HG03064 (cell line): Measurements from ENCODE around the gene CAPZB.
"Not testable (repeated sequence)": the region's sequence is repeated elsewhere in the genome, so short reads cannot be mapped to it uniquely, and the experiment has no call there.

Experiments
- ATAC-seq: cut with Tn5 transposase; IDR thresholded peaks from one replicate; pipeline ENCODE4 v1.9.1; 2021; ENCODE audit warnings: low read depth; ENCODE audit not compliant: unreplicated experiment

The CAPZB gene

GRCh38 chr1:19499887-19500286, 14.5 kb upstream of the CAPZB start:
- not testable (repeated sequence) for ATAC-seq

DNA sequence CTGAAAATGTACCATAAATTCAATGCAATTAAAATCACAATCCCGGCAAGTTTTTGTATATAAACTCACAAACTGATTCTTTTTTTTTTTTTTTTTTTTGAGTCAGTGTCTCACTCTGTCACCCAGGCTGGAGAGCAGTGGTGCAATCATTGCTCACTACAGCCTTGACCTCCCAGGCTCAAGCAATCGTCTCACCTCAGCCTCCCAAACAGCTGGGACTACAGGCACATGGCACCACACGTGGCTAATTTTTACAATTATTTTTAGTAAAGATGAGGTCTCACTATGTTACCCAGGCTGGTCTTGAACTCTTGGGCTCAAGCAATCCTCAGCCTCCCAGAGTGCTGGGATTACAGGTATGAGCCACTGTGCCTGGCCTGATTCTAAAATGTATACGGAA, 12.1 kb upstream of the CAPZB start:
- not testable (repeated sequence) for ATAC-seq

DNA sequence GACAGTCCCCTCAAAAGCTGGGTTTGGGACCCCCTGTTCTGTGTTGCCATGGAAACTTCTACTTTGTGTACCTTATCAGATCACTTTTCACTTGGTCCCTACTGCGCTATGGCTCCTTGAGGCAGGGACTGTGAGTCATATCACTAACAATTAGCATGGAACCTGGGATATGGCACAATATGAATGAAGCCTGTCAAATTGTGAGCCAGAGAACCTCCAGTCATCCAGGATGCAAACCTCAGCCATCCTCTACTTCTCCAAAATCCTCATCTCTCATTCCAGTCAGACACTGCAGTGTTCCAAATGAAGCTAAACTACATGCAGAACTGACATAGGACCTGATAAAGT, 11.2 kb upstream of the CAPZB start:
- ATAC-seq, result no peak

GRCh38 chr1:19495799-19496526, 10.6 kb upstream of the CAPZB start:
- ATAC-seq, result no peak

GRCh38 chr1:19495000-19495656, 9.8 kb upstream of the CAPZB start:
- no peak for ATAC-seq

- ATAC-seq, result no peak
These were observed 8.2 kb upstream of the CAPZB start for GRCh38 chr1:19493547-19493946.

DNA sequence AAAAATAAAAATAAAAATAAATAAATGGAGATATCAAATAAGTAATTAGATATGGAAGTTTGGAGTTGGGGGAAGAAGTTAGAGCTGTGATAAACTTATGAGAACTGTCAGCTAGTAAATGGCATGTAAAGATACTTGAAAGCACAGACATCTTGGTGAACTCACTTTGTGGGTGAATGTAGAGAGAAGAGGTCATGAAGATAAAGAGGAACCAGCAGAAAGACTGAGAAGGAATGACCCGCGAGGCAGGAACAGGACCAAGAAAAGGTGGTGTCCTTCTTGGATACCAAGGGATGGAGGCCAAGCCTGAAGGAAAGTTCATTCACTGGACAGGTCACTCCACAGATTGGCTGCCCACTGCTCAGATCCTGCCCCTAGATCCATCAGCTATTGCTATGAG, 4.7 kb upstream of the CAPZB start:
- ATAC-seq, result no peak

- ATAC-seq, result no peak
These were observed 2.8 kb upstream of the CAPZB start for GRCh38 chr1:19488136-19488535.

- peak; percentile 17 for ATAC-seq
These were observed 459 bp downstream of the CAPZB start for GRCh38 chr1:19484798-19485361.

DNA sequence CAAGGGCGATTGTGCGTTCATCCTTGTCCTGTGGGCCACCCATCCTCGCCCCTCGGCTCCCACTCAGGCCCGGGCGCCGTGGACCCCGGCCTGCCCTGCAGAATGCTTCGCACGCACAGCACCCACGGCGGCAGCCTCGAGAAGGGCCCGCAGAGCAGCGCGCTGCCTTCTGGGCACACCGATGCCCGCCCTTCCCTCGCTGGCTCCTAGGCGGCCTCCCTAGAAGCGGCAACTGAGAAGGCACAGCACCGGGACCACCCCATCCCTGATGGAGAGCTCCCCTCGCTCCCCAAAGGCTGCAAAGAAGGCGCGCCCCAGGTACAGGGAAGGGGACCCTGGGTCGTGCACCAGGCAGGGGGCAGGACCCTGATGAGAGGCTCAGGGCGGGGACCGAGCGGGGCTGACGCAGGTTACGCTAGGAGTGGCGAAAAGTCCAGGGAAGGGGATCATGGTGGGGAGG, 971 bp downstream of the CAPZB start:
- ATAC-seq, result no peak

GRCh38 chr1:19483691-19484090, 1.6 kb downstream of the CAPZB start:
- ATAC-seq, result no peak

DNA sequence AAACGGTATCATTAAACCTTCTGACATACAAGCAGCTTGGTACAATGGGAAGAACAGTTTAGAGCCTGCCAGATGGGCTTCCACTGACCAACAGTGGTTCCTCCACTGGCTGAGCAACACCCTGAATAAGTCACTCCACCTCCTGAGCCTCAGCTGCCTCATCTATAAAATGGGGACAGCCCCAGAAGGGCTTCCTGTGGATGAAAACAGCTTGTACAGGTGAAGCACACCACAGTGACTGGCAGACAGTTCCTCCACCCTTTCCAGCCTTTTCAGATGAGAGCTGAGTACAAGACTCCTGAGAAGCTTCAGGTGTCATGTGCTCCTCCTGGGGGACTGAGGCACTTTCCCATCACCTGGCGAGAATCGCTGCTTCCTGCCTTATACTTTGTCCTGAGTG, 2.1 kb downstream of the CAPZB start:
- ATAC-seq, result no peak

GRCh38 chr1:19481826-19482398, 3.4 kb downstream of the CAPZB start:
- ATAC-seq, result no peak

DNA sequence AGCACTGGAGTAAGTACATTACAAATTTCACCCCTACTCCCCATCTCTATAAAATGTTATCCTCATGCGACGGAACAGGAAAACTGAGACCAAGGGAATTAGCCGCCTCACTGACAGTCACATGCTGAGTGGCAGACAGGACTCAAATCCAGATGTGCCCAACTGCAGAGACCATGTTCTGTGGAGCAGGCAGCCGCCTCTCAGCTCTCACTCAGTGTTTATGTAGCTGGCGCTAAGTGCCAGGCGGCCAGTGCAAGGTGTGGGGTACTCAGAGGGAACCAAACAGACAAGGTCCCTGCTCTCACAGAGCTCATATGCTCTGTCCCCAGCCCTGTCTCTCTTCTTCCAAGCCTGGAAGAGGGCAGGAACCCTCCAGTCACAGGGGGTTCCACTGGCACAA, 5.1 kb downstream of the CAPZB start:
- no peak for ATAC-seq

DNA sequence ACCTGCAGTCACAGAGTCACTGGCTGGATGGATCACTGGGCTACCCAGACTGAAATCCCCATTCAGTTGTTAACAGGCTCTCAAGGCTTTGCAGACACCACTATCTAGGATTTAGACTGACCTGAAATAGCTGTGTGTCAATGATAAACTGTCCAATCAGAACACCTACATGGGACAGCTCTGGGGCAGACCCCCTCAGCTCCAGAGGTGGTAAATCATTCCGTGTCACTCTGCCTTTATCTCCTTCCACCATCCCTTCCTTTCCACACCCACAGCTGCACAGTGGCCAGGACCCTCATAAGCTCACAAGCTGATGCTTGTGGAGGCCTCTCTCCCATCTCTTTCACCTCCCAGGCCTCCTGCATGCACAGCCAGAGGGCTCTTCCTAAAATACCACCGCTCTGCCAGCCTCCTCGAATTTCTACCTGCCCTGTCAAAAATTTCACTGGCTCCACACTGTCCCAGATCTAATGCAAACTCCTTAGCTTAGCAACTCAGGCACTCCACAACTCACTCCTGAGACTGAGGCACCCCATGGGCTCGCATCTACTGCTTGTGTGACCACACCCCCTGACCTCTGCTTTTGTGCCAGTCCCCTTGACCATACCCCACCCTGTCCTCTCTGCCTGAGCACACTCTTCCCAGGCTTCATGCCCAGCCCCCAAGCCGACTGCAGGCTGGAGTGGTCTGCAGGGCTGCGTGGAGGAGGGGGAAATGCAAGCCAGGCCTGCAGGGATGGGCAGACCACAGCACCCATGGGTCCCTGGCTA, 5.8 kb downstream of the CAPZB start:
- ATAC-seq, result no peak

DNA sequence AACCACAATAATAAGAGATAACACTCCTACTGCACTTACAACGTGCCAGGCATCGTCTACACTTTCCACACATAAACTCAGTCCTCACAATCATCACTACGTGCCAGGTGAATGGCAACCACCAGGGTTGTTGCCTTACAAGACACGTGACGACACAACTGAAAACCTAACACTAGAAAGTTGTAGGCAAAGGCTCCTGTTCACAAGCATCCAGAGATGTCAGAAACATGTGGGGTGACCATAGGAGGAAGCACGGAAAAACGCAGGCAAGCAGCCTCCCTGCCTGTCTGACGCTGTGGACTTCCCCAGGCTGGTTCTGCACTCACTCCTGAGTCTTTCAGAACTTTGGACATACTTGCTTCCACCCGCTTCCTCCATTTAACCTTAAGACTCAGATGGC, 7.0 kb downstream of the CAPZB start:
- no peak for ATAC-seq

DNA sequence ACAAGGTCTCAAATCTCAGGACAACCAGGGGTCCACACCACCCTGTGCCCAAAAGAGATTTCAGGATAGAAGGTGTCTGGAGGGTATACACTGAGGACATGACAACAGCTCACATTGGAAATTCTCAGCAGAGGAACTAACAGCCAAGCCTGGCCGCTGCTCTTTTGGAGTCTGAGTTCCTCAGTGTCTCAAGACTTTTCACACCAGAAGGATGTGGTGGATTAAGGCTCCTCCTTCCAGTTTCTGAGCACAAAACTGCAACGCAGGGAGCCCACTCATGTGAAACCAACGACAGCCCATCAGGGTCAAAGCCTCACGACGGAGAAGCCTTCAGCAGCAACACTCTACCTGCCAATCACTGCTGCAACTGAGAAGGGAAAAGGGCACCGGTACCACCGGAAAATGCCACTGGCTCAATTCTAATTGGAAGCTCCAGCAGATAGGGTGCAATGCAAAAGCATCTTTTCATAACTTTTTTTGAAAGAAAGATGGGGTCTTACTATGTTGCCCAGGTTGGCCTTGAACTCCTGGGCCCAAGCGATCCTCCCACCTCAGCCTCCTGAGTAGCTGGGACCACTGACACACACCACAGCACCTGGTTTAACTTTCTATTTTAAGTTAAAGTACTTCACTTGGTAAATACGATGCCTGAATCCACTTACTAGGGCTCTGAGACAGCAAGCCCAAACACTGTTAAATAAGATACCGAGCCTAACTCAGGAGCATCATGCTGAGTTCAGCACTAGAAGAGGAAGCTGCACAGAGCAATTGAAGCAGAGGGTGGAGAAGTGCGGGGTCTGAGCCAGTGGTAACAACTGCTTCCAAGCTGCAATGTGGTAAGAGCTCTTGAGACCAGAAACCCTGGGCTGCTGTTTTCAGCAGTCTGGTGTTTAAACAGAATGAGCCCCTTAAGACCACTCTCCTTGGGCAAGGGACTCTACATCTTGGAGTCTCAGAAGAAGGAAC, 7.8 kb downstream of the CAPZB start:
- ATAC-seq, result no peak

- no peak for ATAC-seq
These were observed 8.7 kb downstream of the CAPZB start for GRCh38 chr1:19476450-19477190.

DNA sequence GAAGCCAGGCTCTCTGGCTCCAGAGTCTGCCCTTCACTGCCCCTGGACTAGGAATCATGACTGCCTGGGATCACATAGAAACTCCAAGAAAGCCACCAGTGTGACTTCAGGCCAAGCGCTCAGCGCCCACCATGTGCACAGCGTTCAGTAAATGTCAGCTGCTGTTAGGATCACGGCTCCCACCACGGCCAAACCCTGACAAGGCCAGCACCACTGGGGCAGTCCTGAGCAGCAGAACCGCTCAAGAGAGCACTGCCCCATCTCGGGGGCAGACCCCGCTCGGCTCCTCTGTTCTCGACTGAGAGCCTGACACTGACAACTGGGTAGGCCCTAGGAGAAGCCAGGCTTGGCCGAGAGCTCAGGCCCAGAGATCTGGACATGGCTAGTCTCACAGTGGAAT, 10.0 kb downstream of the CAPZB start:
- no peak for ATAC-seq
